ENCODE results near the gene DST. TPM values are rescaled to one million over a fixed set of nuclear protein-coding genes. Genes with fewer than 3 reads are reported as not detected.

DST gene
- polyA plus RNA-seq, 1 experiment: 80.6 TPM

DNA sequence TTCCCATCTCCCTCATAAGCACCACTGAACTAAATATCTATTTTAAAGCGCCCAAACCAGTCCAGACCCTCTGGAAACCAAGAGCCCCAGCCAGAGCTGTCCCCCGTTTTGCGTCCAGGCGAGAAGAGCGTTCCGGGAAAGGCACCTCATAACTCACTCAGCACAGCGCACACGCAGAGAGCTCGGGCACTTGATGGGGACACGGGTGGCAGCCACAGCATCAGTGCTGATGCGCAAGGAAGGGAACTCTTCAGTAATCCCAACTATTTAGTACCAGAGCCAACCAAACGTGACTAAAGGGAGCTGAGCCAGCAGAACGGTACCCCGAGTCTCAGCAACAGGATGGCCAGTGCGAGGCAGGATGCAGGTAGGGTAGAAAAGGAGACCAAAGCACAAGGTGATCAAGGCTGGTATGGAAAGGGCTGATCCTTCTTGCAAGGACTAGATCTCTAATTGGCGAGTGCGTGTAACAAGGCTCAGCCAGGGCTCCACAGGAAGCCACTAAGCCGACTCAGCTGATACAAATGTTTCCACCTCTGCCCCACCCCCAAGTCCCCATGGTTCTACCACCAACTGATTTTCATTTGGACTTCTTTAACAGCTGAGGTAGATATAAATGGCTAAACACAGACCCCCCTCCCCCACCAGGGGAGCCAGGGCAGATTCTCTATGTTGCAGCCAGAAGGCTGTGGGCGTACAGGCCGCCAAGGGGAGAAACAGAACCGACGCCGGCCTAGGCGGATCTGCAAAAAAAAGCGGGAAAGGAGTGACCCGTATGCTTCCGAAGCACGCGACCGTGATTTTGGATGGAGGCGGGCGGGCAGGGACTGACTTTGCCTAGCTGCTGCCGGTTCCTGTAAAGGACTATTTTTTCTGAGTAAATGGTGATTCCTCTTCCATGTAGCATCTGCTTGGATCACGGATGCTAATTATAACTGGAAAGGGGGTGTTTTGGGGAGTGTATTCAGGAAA is 211.8 kb downstream of the DST start:
- CTCF ChIA-PET: no interaction called here
- Histone ChIP-seq H3K4me3 (ENCODE audit: low read depth, low read length) (no peak overlapping the region), H3K27me3 (ENCODE audit: control insufficient read depth, insufficient read depth, low read length) (no peaks in the 10 kb centered on the region), H3K36me3 (ENCODE audit: control insufficient read depth, insufficient read depth, low read length) (no peaks in the 10 kb centered on the region)
- TF ChIP-seq, protein P1, sequence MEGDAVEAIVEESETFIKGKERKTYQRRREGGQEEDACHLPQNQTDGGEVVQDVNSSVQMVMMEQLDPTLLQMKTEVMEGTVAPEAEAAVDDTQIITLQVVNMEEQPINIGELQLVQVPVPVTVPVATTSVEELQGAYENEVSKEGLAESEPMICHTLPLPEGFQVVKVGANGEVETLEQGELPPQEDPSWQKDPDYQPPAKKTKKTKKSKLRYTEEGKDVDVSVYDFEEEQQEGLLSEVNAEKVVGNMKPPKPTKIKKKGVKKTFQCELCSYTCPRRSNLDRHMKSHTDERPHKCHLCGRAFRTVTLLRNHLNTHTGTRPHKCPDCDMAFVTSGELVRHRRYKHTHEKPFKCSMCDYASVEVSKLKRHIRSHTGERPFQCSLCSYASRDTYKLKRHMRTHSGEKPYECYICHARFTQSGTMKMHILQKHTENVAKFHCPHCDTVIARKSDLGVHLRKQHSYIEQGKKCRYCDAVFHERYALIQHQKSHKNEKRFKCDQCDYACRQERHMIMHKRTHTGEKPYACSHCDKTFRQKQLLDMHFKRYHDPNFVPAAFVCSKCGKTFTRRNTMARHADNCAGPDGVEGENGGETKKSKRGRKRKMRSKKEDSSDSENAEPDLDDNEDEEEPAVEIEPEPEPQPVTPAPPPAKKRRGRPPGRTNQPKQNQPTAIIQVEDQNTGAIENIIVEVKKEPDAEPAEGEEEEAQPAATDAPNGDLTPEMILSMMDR (IDR thresholded peaks at IDR 0.05; ENCODE audit: insufficient read depth, low read depth, low read length): no peak
- no peak for DNase-seq (ENCODE audit: low read depth)
- POLR2A ChIA-PET: no interaction called here

GRCh38 chr6:56424542-56425083 is 218.1 kb downstream of the DST start:
- H3K4me3 ChIP-seq (ENCODE audit: low read depth, low read length): no peak overlapping the region
- H3K36me3 ChIP-seq (ENCODE audit: control insufficient read depth, insufficient read depth, low read length): no peaks in the 10 kb centered on the region
- ChIA-PET POLR2A (no interaction called here), CTCF (no interaction called here)
- H3K27me3 ChIP-seq (ENCODE audit: control insufficient read depth, insufficient read depth, low read length): no peaks in the 10 kb centered on the region
- DNase-seq (ENCODE audit: low read depth): no peak
- TF ChIP-seq, protein P1 (IDR thresholded peaks at IDR 0.05; ENCODE audit: insufficient read depth, low read depth, low read length): no peak

GRCh38 chr6:56424064-56424463 is 218.6 kb downstream of the DST start:
- no peaks in the 10 kb centered on the region for H3K36me3 ChIP-seq (ENCODE audit: control insufficient read depth, insufficient read depth, low read length)
- no peaks in the 10 kb centered on the region for H3K27me3 ChIP-seq (ENCODE audit: control insufficient read depth, insufficient read depth, low read length)
- H3K4me3 ChIP-seq (ENCODE audit: low read depth, low read length): no peak overlapping the region
- CTCF ChIA-PET: no interaction called here
- DNase-seq (ENCODE audit: low read depth): no peak
- TF ChIP-seq, protein P1 (IDR thresholded peaks at IDR 0.05; ENCODE audit: insufficient read depth, low read depth, low read length): no peak
- POLR2A ChIA-PET: no interaction called here

DNA sequence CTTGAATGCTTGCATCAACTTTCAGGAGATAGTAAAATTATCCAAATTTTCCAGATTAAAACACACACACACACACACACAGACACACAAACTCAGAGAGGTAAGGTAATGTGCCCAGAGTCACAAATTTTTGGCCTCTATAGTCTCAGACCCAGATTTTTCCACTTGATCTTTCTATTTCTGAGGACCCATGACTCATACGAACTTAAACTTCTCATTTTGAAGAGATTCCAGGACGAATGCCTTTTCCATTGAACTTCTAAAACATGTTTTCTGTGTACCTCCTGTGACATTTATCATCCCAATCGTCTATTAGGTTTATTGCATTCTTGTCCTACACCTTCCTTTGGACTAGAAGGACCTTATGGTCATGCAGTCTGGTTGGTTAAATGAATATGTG is 222.4 kb downstream of the DST start:
- ChIA-PET CTCF (no interaction called here), POLR2A (no interaction called here)
- TF ChIP-seq, protein P1 (IDR thresholded peaks at IDR 0.05; ENCODE audit: insufficient read depth, low read depth, low read length): no peak
- no peaks in the 10 kb centered on the region for H3K27me3 ChIP-seq (ENCODE audit: control insufficient read depth, insufficient read depth, low read length)
- DNase-seq (ENCODE audit: low read depth): no peak
- no peak overlapping the region for H3K4me3 ChIP-seq (ENCODE audit: low read depth, low read length)
- no peaks in the 10 kb centered on the region for H3K36me3 ChIP-seq (ENCODE audit: control insufficient read depth, insufficient read depth, low read length)

DNA sequence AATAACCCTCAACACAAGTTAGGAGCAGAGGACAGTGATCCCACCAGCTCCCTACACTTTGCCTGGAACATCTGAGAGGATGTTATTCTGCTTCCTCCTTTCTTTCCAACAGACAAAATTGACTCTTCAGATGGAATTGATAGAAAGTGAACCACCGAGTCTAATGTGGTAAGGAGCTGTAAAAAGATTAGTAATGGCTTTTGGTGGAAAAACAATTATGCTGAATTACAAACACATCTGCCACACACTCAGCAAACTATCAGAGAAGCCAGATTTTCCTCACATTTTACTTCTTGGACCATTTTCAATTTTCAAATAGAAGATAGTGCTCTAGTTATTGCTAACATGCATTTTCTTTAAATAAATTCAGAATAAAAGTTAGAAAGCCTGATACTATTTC is 223.5 kb downstream of the DST start:
- DNase-seq (ENCODE audit: low read depth): no peak
- ChIA-PET CTCF (interaction anchor here (1.4 kb wide), 1 partner anchor 173 kb away, joined by 4 read pairs; no protein-coding TSS in a partner anchor), POLR2A (no interaction called here)
- Histone ChIP-seq H3K36me3 (ENCODE audit: control insufficient read depth, insufficient read depth, low read length) (no peaks in the 10 kb centered on the region), H3K27me3 (ENCODE audit: control insufficient read depth, insufficient read depth, low read length) (no peaks in the 10 kb centered on the region), H3K4me3 (ENCODE audit: low read depth, low read length) (no peak overlapping the region)
- TF ChIP-seq, protein P1 (IDR thresholded peaks at IDR 0.05; ENCODE audit: insufficient read depth, low read depth, low read length): no peak
